NCI-H526 (cell line): ENCODE data around the gene DSC1.
"Not testable (repeated sequence)": the region's sequence is repeated elsewhere in the genome, so short reads cannot be mapped to it uniquely, and the experiment has no call there.

Source experiments
- DNase-seq, 2 experiments: peaks; one replicate each; lab custom pipeline; 2025; lab: John Stamatoyannopoulos, UW

The DSC1 gene, protein sequence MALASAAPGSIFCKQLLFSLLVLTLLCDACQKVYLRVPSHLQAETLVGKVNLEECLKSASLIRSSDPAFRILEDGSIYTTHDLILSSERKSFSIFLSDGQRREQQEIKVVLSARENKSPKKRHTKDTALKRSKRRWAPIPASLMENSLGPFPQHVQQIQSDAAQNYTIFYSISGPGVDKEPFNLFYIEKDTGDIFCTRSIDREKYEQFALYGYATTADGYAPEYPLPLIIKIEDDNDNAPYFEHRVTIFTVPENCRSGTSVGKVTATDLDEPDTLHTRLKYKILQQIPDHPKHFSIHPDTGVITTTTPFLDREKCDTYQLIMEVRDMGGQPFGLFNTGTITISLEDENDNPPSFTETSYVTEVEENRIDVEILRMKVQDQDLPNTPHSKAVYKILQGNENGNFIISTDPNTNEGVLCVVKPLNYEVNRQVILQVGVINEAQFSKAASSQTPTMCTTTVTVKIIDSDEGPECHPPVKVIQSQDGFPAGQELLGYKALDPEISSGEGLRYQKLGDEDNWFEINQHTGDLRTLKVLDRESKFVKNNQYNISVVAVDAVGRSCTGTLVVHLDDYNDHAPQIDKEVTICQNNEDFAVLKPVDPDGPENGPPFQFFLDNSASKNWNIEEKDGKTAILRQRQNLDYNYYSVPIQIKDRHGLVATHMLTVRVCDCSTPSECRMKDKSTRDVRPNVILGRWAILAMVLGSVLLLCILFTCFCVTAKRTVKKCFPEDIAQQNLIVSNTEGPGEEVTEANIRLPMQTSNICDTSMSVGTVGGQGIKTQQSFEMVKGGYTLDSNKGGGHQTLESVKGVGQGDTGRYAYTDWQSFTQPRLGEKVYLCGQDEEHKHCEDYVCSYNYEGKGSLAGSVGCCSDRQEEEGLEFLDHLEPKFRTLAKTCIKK

DNA sequence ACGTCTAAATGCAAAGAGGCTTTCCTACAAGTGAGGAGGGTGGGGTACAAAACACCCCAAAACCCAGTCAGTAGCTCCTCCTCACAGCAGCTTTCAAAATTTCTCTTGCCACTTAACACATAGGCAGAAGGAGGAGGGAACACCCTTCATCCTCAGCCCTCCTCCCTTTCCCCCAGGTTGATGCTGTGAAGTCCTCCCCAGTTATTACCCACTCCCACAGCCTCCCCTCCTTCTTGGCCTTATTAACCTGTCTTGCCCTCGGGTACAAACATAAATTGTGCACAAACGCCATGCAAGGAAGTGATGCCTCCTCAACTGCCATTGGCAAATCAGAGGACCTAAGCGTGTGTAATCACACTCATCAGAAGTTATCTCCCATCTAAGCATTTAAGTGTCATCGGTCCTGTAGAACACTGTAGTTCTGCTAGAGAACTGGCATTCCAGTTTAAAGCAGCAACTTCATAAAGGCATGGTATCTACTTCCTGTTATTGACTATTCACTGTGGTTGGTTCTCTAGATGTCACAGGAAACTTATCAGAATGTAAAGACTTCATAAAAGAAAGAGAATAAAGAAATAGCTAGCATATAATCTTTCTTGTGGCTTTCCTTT, at the start of gene DSC1:
DSC1 (minus strand) TSS at position 32 of the 611 bp plus-strand sequence. CDS start 262 bp downstream, outside the sequence.
- DNase-seq: no peak

DNA sequence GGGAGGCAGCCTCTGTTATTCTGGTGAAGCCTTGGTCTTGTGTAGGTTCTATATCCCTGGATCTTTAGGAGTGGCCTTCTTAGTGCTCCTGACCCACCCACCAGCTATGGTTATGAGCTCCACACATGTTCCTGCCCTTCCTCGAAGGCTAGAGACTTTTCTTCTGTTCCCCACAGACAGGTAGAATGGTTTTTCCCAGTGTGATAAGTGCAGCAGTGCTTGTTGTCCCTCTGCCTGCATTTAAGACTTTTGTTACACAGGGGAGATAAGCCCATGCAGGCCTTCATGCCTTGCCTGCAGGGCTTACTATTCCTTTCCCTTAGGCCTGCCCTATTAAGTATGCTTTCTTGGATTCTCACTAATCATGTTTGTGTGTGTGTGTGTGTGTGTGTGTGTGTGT, 48.4 kb upstream of the DSC1 start:
- DNase-seq: no peak

DNA sequence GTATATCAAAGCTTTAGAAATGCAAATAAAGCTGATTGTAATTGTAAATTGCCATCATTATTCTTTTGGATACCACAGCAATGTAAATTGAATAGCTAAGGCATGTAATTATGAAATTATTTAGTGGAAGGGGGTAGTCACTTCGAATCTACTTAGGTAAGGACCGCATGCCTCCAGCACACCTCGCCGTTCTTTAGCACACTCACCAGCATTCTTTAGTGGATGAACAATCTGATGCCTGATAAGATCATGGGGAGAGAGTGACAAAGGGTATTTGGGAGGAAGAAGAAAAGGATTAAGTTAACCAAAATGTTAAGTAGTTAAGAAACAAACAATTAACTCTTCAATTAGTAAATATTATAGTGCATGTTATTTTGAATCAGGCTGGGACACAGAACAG, 46.4 kb upstream of the DSC1 start:
- no peak for DNase-seq

DNA sequence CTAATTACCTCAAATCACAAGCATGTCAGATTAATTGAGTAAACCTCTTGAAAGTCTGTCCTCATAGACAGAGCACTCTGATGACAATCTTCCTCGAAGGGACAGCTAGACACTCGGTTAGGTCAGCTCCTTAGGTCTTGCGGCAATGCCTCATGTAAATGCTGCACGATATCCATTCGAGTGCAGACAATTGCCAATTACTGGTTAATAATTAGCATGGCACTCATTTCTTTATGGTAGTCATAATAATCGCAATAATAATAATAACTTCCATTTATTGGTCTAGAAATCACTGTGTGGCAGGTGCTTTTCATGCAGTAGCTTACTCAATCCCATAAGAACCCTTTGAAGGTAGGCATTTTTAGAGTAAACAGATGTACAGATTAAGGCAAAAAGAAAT, 44.7 kb upstream of the DSC1 start:
- DNase-seq: no peak

DNA sequence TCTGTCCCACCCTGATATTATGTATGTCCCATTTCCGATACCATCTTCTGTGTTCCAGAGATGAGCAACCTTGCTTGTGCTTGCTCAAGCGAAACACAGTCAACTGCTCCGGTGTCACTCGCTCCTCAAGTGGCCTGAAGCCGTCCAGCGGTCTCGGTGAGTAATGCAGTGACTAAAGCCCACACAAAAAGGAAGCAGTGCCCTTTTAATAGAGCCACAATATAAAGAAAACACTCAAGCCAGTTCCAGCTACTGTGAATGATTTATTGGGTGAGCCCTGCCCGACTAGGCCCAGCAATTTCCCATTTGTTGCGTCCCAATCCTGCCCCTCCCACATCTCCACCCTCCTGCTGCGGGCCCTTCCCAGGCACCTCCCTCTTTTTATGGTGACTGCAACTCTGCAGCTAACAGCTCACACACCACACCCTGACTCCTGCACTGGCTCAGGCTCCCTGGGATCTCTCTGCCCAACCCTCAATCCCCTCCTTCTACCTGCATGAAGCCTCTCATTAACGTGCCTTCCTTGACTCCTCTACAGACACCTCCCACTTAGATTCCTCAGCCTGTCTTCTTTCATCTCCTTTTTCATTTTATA, 44.2 kb upstream of the DSC1 start:
- no peak for DNase-seq

DNA sequence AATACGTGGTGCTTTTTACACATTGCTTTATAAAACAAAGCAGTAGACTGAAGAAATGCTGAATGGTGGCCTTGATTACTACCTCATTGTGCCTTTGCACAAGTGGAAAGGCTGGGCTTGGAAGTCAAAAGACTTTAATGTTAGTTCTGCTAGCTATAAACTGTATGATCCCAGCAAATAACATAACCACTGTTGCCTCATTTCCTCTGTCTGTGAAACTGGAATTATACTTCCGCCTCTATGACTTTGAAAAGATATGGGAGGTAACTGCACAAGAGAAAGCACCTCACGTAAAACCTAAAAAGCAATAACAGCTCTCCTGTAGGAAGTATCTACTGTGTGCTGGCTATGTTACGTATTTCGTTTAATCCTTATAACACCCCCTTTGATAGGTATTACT, 43.4 kb upstream of the DSC1 start:
- no peak for DNase-seq

DNA sequence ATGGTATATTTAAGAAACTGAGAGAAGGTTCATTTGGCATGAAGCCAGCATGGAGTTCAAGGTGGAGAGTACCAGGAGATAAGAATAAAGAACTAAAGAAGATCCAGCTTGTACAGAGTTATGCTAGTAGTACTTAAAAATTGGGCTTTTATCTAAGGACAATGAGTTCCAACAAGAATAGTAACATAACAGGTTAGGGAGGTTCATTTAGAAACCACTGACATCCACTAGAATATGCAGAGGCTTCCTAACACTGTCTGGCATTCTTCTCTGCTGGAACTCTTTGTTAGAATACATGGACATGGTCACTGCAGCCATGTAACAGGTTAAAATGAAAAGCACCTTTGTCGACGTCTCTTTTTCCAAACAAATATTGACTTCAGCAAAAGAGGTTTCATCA, 42.6 kb upstream of the DSC1 start:
- DNase-seq: no peak

DNA sequence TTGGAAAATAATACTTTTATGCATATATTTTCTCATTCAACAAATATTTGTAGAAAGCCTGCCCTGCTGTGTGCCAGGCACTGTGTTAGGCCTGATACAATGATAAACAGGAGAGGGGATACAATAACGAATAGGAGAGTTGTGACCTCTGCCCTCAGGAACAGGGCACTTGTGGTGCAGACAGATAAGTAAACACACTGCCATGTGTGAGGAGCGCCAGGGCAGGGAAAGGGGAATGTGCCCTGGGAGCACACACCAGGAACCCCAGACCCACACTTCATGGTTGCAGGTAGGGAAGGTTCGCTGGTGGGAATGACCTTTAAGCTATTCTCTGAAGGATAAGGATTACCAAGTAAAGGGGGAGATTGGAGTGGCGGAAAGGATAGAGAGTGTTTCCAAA, 42.2 kb upstream of the DSC1 start:
- DNase-seq: no peak

DNA sequence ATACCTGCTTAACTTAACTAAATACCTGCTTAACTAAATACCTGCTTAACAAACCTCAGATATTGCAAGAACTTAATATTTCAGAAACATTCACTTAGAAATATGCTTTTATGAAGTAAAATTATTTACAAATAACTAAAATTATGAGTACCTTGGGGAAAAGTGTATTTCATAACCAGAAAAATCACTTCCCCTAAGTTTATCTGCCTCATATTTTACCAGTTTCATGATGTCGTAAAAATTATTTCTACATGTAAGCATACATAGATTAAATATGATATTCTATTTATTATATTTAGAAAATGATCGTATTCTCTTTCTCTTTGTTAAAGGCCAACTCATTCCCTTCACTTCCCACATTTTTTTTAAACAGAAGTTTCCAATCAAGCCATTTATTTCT, 41.5 kb upstream of the DSC1 start:
- DNase-seq: no peak

DNA sequence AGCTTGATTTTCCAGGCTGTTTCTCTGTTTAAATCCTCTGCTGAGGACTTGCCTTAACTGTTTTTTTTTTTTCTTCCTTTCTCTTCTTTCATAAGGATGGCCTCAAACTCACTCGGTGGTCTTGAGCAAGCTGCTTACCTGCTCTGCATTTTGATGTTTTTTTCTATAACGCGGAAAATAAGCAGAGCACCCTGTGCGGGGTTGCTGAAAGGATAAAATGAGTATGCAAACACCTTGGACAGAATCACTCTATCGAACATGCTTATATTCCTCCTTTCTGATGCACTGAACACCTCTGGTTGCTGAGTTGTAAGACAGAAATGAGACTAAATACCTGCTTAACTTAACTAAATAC, 41.1 kb upstream of the DSC1 start:
- DNase-seq: no peak

DNA sequence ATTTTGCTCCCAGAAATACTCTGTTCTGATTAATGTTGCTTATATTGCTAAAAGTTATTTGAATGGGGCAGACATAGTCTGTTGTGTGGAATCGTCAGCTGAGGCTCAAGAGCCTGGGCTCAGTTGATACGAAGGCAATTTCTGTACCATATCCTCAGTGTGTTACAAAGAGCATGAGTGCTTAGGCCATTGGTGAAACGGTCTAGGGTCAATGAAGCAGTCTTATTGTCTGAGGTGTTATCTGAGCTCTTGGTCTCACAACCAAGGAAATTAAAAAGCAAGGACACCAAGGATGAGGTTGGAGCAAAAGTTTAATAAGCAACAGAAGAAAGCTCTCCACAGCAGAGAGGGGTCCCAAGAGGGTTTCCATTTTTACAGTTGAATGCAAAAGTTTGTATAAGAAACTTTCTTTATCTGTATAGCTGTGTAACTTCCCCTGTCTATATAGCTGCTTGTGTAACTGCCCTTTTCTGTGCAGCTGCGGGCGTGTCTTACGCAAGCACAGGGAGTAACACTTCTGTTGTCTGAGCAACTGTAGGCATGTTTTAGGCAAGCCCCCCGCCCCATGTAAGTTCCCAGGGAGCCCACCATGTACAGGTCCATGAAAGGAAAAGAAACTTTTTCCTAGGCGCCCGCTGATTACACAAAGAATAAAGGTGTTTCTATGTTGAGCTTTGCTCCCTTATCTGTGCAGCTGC, 40.6 kb upstream of the DSC1 start:
- DNase-seq: no peak

DNA sequence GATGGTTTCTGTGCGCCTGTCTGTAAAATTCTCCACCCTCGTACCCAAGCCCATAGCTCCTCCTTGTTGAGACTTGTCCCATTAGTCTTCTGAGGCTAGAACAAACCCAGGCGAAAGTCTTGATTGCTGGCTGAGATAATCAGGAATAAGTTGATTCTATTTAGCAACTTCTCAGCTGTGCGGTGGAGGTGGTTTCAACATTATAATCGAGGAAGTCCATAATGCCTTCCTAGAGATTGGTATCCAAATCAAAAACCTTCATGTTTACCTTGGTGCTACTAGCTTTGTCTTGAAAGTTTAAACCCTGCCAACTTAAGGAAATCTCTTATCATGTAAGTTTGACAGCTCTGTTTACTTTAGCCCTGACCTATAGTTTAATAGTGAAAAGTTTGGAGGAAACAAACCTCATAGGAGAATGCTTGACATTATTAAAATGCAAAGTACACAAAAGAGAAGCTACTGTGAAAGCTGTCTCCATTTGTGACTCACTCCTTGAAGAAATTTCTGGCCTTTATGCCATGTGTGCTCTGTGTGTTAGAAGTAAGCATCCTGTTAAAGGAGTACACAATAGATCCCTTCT, 36.6 kb upstream of the DSC1 start:
- no peak for DNase-seq

DNA sequence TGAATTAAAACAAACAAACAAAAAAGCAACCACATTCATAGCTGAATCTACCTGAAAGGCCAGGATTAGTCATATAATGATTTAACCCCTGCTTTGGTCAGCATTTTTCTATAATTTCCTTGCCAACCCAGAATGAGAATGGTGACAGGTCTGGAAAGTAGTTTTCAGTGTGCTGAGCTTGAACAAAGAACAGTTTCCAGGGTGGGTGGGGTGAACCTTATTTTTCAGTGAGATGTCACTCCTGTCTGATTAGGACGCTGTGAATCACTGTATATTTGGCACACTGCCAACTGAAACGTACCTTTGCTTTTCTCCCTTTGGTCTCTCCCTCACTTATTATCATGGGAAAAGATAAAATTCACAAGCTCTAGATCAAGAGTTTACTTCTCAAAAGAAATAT, 35.0 kb upstream of the DSC1 start:
- no peak for DNase-seq

DNA sequence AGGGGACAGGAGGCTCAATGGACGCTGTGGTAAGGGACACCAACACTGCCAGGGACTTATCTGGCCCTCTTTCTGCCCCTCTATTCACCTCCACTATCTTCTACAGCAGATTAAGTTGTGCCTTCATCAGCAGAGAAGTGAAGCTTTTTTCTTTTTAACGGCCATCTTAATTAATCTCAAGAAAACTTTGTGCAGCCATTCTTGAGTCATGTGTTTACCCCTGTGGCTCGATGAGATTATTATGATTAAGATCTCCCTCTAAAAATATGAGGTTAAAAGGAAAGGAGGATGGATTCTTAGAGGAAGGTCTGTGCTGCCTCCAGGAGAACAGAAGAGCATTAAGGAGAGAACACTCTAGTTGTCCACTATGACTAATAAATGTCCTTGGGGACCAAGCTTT, 32.4 kb upstream of the DSC1 start:
- no peak for DNase-seq

DNA sequence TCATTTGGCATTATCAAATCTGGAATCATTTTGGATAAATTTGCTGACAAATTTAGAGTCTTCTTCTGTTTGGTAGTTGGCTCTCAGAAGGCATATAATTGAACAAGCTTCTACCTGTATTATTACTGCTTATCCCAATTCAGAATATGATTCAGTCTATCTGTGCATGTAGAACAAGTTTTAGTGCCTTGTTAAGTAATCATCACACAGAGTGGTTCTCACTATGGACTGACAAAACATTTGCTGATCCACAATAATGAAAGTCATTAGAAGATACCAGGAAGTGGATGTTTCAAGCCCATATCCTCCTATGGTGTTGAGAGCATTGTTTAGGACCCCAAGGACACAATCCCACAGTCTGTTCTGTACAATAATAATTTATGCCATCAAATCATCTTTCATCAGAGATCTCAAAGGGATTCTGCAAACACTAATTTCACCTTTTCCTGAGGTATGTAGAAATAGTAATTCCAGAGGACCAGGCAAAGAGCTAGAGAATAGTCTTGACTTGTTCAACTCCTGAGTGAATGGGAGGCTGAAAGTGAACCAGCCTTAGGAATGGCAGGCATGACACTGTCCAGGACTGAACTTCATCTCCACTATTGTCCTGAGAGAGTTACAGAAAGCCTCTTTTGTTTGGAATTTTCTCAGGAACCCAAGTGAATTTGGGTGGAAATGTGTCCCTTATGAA, 29.6 kb upstream of the DSC1 start:
- no peak for DNase-seq

DNA sequence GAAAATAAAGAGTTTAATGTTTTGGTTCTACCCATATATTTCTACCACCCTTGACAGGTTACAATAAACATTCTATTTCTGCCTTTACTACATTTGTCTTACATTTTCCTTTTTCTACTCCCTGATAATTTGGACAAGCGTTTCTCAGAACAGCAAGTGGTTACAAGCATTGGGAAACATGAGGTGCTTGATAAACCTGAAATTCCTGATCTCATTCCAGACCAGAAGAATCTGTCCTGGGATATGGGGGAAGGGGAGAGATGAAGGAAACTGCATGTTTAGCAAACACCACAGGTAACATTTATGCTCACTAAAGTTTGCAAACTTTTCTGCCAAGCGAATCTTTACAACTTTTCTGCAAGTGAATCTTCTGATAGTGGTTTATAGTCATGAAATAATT, 28.3 kb upstream of the DSC1 start:
- DNase-seq: no peak

DNA sequence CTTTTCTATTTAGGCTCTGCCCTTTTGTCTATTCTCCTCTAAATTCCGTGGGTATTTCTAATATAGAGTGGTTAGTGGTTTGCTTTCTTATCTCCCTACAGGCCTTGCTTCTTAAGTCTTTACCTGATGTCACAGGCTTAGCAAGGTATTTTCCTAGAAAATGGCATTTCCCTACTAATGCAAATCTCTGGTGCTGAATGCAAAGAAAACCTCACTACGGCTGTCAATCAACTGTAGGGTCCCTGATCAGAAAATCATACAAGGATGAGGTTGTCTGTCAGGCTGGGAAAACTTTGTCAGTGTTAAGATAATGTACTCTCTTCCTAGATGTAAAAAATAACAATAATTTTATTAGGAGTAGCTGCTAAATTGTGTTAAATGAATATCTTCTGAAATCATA, 27.1 kb upstream of the DSC1 start:
- DNase-seq: no peak

DNA sequence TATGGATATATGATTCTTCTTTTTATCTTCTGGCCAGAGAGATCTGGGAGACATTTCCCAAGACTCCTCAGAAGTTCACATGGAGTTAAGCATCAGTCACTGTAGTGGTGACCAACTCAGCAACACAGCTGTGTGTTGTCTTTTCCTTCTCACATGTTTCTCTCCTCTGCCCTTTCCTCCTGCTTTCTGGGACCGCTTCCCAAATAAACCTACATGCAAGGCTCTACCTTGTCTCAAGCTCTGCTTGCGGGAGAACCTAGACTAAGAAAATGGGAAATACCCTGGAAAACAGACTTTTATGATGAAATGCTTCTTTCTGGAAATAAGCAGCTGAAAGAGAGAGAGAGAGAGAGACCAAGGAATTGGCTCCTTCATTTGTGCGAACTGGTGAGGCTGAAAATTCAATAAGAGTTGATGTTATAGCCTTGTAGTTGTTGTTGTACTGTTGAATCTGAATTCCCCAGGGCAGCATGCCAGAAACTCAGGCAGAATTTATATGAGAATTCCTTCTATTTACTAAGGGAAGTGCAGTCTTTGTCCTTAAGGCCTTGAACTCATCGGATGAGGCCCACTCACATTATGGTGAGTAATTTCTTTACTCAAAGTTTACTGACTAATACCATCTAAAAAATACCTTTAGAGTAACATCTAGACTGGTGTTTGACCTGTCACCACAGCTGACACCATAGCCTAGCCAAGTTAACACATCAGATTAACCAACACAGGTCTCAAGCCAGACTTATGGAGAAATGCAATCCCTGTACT, 22.7 kb upstream of the DSC1 start:
- DNase-seq: no peak

DNA sequence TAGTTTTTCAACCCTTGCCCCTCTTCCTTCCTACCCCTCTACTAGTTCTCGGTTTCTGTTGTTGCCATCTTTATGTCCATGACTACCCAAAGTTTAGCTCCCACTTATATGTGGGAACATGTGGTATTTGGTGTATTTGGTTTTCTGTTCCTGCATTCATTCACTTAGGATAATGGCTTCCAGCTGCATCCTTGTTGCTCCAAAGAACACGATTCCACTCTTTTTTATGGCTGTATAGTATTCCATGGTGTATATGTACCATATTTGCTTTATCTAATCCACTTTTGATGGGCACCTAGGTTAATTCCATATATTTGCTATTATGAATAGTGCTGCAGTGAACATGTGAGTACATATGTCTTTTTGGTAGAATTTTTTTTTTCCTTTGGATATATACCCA, 20.6 kb upstream of the DSC1 start:
- DNase-seq: no peak

DNA sequence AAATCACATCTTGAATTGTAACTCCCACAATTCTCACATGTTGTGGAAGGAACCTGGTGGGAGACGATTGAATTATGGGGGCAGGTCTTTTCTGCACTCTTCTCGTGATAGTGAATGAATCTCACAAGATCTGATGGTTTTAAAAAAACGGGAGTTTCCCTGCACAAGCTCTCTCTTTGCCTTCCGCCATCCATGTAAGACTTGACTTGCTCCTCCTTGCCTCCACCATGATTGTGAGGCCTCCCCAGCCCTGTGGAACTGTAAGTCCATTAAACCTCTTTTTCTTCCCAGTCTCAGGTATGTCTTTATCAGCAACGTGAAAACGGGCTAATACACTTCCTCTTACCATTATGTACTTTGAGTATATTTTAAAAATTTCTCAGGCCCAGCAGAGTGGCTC, 14.7 kb upstream of the DSC1 start:
- DNase-seq: not testable (repeated sequence)
